Parathyroid adenoma (tissue), 2 donors: ENCODE measurements around the gene MAP1LC3B.
A peak's percentile ranks its signal among the peaks of the same experiment; 100 is the strongest.

Experiments used
- H2AFZ ChIP-seq: fragments of 300-600 bp; sonication (generic); one replicate; pipeline ENCODE4 v1.7.0; 2017; ENCODE audit warnings: antibody characterized with exemption, mild to moderate bottlenecking
- H3K27ac ChIP-seq: fragments of 300-600 bp; sonication (generic); one replicate; pipeline ENCODE4 v1.7.0; 2017
- H3K27me3 ChIP-seq: fragments of 300-600 bp; sonication (generic); one replicate; pipeline ENCODE4 v1.7.0; 2017; ENCODE audit warnings: low read length; ENCODE audit not compliant: control insufficient read depth, insufficient read depth
- H3K36me3 ChIP-seq: fragments of 300-600 bp; sonication (generic); one replicate; pipeline ENCODE4 v1.7.0; 2017; ENCODE audit warnings: low read length; ENCODE audit not compliant: control insufficient read depth, insufficient read depth
- H3K4me1 ChIP-seq: fragments of 300-600 bp; sonication (generic); one replicate; pipeline ENCODE4 v1.7.0; 2017; ENCODE audit warnings: control low read depth
- H3K4me2 ChIP-seq: fragments of 300-600 bp; sonication (generic); one replicate; pipeline ENCODE4 v1.7.0; 2017; ENCODE audit warnings: low read length
- H3K4me3 ChIP-seq: fragments of 300-600 bp; sonication (generic); one replicate; pipeline ENCODE4 v1.7.0; 2017; ENCODE audit warnings: low read depth, low read length
- H3K79me2 ChIP-seq: fragments of 300-600 bp; sonication (generic); one replicate; pipeline ENCODE4 v1.7.0; 2017; ENCODE audit warnings: control low read depth
- H3K9ac ChIP-seq: fragments of 300-600 bp; sonication (generic); one replicate; pipeline ENCODE4 v1.7.0; 2017; ENCODE audit warnings: mild to moderate bottlenecking
- H3K9me3 ChIP-seq: fragments of 300-600 bp; sonication (generic); one replicate; pipeline ENCODE4 v1.7.0; 2017; ENCODE audit warnings: low read length; ENCODE audit not compliant: control insufficient read depth
- TF ChIP-seq, protein P1 (sequence below): fragments of 300-600 bp; sonication (generic); IDR thresholded peaks from one replicate; pipeline ENCODE4 v1.7.0; 2017; ENCODE audit warnings: antibody characterized with exemption, mild to moderate bottlenecking
- donor health status: primary hyperparathyroidism.

Gene MAP1LC3B

DNA sequence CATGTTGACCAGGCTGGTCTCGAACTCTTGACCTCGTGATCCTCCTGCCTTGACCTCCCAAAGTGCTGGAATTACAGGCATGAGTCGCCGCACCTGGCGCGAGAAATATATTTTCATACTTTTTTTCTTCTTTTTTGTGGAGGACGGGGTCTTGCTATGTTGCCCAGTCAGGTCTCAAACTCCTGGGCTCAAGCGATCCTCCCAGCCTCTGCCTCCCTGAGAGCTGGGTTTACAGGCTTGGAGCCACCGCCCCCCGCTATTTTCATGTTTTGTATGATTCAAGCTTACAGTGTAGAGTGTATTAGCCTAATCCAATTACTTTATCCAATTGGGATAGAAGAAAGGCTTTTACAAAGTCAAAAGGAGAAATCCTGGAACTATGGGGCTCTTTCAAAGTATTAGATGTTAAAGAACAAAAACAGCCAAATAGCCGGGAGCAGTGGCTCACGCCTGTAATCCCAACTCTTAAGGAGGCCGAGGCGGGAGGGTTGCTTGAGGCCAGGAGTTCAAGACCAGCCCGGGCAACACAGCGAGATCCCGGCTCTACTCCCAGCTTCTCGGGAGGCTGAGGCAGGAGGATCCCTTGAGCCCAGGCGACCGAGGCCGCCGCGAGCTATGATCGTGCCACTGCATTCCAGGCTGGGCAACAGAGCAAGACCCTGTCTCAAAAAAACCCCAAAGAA is 1.4 kb upstream of the MAP1LC3B start:
- TF ChIP-seq, protein P1, sequence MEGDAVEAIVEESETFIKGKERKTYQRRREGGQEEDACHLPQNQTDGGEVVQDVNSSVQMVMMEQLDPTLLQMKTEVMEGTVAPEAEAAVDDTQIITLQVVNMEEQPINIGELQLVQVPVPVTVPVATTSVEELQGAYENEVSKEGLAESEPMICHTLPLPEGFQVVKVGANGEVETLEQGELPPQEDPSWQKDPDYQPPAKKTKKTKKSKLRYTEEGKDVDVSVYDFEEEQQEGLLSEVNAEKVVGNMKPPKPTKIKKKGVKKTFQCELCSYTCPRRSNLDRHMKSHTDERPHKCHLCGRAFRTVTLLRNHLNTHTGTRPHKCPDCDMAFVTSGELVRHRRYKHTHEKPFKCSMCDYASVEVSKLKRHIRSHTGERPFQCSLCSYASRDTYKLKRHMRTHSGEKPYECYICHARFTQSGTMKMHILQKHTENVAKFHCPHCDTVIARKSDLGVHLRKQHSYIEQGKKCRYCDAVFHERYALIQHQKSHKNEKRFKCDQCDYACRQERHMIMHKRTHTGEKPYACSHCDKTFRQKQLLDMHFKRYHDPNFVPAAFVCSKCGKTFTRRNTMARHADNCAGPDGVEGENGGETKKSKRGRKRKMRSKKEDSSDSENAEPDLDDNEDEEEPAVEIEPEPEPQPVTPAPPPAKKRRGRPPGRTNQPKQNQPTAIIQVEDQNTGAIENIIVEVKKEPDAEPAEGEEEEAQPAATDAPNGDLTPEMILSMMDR: no peak
- H2AFZ ChIP-seq: peak overlapping the region; percentile 91
- no peak overlapping the region for H3K9ac ChIP-seq
- H3K27ac ChIP-seq: peak overlapping the region; percentile 93
- no peaks in the 10 kb centered on the region for H3K36me3 ChIP-seq
- no peaks in the 10 kb centered on the region for H3K27me3 ChIP-seq
- peaks cover 20% of the 10 kb centered on the region for H3K4me1 ChIP-seq
- H3K4me3 ChIP-seq: peak overlapping the region; percentile 83
- peaks cover 9% of the 10 kb centered on the region for H3K79me2 ChIP-seq
- H3K4me2 ChIP-seq: peak overlapping the region; percentile 87
- no peaks in the 10 kb centered on the region for H3K9me3 ChIP-seq

DNA sequence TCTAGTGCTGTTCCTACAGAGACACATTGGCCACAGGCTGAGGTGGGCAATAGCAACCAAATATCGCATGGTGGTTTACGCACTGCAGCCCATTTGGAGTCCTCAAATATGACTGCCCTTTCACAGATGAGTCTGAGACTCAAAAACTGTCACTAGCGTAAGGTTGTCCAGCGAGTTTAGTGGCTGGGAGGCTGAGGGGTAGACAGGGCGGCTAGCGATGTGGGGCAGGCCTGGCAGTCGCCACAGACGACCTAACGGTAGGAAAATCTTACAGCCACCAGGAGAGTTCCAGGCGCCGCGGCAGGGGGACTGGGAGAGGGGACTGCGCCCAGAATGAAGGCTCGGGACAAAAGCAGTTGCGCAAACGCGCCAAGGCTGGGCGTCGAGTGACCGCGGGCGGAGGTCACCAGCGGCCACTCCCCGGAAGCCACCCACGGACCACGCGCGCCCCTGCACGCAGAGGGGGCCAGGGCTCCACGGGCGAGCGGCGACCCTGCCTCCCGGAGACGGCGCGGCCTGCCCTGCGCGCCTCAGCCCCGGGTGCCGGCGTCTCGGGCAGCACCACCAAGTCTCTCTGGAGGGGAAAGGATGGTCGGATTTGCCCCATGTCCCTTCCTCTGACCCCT is 699 bp upstream of the MAP1LC3B start:
- Histone ChIP-seq H3K9ac (peak overlapping the region; percentile 79), H3K79me2 (peaks cover 11% of the 10 kb centered on the region), H3K36me3 (no peaks in the 10 kb centered on the region), H3K4me3 (peak overlapping the region; percentile 83), H3K4me1 (peaks cover 20% of the 10 kb centered on the region), H3K9me3 (no peaks in the 10 kb centered on the region), H3K27ac (peak overlapping the region; percentile 93), H2AFZ (peak overlapping the region; percentile 91), H3K27me3 (no peaks in the 10 kb centered on the region), H3K4me2 (peak overlapping the region; percentile 87)
- TF ChIP-seq, protein P1: no peak

DNA sequence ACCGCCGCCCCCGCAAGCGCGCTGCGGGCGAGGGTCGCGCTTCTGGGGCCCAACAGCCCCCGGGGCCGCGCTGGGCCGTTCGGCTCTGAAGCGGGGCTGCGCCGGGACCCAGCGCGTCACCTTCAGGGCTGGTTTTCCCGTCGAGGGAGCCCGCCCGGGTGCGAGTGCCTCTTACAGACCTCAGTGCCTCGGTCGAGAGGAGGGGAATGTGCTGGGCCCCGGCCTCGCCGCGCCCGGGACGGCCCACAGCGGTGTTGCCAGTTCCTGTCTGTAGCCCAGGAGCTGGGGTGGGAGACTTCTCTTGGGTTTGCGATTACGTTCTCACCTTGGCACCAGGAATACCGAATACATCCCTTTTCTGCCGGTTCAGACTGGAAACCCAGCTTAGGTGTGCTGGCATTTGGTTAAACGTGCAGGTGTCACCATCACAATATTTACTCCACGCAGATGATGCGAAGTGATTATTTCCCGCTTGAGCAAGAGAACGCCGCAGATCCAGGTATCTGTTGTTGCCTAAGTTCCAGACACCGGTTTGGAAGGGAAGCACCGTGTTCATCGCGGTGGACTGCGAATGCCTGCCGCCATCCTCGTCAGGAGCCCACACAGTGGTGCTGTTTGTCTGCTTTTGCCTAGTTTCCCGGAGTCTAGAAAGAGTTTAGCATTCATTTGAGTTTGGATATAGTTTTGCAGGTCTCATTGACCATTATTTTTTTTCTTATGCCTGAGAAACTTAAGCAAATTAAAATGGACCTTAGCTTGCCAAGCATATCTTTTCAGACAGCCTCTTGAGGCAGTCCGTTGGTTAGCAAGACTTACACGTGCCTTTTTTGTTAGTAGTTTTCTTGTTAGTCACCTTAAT is 914 bp downstream of the MAP1LC3B start:
- no peaks in the 10 kb centered on the region for H3K27me3 ChIP-seq
- H2AFZ ChIP-seq: peak overlapping the region; percentile 6
- peaks cover 16% of the 10 kb centered on the region for H3K4me1 ChIP-seq
- peak overlapping the region; percentile 81 for H3K27ac ChIP-seq
- no peak overlapping the region for H3K9ac ChIP-seq
- peak overlapping the region; percentile 44 for H3K4me3 ChIP-seq
- H3K9me3 ChIP-seq: no peaks in the 10 kb centered on the region
- TF ChIP-seq, protein P1: peak; percentile 28
- H3K79me2 ChIP-seq: peaks cover 27% of the 10 kb centered on the region
- H3K4me2 ChIP-seq: peak overlapping the region; percentile 33
- no peaks in the 10 kb centered on the region for H3K36me3 ChIP-seq

DNA sequence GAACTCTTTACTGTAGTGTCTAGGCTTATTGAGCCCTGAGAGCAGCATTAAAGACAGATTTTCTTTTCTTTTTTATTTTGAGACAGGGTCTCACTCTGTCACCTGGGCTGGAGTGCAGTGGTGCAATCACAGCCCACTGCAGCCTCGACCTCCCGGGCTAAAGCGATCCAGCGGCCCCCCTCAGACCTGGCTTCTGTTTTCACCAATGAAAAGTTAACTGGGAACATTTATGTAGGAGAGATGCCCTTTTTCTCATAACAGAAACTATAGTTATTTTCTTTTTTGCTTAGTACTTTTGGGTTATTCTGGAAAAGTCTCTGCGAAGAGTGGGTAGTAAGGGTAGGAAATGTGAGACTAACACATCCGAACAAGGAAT is 1.5 kb downstream of the MAP1LC3B start:
- Histone ChIP-seq H3K4me3 (peak overlapping the region; percentile 44), H3K27ac (peak overlapping the region; percentile 81), H3K4me1 (peaks cover 12% of the 10 kb centered on the region), H3K79me2 (peaks cover 33% of the 10 kb centered on the region), H3K9me3 (no peaks in the 10 kb centered on the region), H2AFZ (no peak overlapping the region), H3K36me3 (no peaks in the 10 kb centered on the region), H3K9ac (no peak overlapping the region), H3K4me2 (peak overlapping the region; percentile 33), H3K27me3 (no peaks in the 10 kb centered on the region)
- TF ChIP-seq, protein P1: no peak
